ENCODE data around the gene GPR149.

- TF ChIP-seq EZH2 (IDR thresholded peaks at IDR 0.05) (no peak), POLR2AphosphoS5 (IDR thresholded peaks at IDR 0.05; ENCODE audit: borderline replicate concordance, low read depth, low read length) (no peak), FOXP2 (optimal IDR thresholded peaks at IDR 0.05; ENCODE audit: control extremely low read depth, extremely low read length, insufficient read depth) (no peak)
These were observed 80.8 kb downstream of the GPR149 start for GRCh38 chr3:154349223-154349622.

Data from SK-N-MC (cell line).